SW480 (cell line): ENCODE measurements around the gene TNNC1.

Experiments used
- DNase-seq: peaks from one replicate; pipeline ENCODE4 v3.0.0-alpha.2; 2016; ENCODE audit warnings: low spot score

TNNC1 gene

DNA sequence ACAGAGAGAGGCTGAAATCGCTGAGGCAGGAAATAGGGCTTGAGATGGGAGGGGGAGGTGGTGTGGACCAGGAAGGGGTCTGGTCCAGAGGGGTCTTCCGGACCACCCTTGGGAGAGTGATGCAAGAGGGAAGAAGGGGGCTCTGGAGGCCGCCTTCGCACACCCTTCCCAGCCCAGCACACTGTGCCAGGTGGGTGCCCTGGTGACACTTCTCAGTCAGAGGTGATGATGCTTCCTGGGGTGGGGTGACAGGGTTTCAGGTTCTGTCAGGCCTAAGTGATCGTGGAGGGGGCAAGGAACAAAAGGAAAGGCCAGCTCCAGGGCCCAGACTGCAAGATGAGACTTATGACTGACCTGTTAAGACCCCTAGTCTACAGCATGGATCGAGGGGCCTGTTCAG lies 21.6 kb downstream of the TNNC1 start:
- DNase-seq = no peak

DNA sequence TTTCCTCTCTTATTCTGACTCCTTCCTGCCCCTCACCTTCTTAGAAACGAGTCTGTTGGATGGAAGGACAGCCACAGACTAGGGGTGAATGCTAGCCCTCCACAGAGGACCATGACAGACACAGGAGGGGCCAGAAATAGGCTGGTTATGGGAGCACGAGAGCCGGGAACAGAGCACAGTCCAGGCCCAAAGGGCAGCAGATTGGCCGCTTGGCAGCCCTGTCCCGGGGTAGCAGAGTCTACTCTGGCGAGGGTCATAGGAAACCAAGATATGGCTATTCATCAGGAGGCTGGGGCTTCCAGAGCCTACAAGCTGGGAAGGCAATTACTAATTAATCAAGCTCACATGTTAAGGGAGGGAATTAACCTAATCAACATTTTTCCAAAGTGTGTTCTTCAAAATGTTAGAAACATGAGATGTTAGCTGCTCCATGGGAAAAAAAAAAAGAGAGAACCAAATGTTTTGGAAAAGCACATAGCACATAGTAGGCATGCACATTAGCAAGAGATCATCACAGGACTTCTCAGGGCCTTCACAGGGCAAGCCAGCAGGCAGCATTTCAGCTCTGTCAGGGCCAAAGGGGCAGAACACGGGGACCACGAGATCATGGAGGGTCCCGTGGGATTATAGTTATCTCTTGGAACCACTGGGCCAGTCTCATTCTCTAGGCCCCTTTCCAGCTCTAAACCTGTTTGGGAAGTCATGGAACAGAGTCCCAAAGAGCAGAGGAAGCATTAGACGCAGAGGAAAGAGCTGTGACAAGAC lies 22.2 kb downstream of the TNNC1 start:
- DNase-seq = no peak

DNA sequence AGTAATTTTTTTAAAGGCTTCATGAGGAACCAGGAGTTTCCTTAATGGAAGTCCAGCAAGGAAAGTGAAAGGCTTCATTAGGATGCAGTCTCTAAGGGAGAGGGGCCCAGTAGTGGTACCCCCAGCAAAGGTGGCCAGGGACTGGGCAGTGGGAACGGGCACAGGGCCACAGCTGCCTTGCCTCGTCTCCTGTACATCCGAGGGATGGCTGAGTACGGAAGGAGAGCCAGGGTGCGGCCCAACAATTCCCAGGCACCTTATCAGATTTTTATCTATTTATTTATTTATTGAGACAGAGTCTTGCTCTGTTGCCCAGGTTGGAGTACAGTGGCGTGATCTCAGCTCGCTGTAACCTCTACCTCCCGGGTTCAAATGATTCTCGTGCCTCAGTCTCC lies 23.4 kb downstream of the TNNC1 start:
- DNase-seq = no peak

DNA sequence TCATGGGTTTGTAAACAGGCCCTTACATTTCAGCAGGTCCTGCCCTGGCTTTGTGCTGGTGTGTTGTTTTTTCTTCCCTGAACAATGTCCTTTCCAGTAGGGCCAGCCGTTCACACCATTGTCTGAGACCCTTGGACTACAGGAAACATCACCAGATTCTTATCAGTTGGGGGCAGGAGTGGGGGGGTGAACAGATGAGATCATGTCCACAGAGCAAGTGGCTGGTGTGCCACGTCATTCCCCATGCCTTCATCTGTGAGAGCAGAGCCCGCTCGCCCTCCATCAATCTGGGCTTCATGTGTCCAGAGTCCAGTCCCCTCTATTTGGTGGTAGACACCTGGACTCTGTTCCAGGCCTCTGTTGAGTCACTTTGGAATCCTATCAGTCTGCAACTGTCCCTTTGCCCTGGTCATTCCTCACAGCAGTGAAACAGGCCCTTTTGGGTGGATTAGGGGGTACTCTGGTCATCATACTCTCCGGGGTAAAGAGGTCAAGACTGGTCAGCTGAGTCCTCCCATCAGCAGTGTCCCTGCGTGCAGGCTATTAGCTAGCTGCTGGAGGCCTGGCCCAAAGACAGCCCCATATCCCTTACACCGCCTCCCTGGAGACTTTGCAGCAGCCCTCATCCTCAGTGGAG lies 23.9 kb downstream of the TNNC1 start:
- DNase-seq = no peak

DNA sequence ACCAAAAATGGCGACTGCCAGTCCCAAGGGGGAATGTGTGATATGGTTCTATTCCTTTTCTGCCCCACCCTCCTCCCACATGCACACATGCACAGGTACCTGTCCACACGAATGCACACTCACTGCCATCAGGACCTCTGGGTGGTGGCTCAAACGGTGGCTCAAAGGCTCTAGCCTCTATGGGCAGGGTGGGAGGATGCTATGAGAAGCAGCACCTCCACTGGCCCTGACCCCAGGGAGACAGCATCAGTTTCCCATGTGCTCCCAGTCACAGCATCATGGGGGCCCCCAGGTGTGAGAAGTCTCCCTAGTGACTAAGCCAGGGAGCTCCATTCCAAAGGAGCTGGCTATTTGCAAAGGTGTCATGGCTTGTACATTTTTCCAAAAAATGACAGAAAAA lies 24.8 kb downstream of the TNNC1 start:
- DNase-seq = no peak

DNA sequence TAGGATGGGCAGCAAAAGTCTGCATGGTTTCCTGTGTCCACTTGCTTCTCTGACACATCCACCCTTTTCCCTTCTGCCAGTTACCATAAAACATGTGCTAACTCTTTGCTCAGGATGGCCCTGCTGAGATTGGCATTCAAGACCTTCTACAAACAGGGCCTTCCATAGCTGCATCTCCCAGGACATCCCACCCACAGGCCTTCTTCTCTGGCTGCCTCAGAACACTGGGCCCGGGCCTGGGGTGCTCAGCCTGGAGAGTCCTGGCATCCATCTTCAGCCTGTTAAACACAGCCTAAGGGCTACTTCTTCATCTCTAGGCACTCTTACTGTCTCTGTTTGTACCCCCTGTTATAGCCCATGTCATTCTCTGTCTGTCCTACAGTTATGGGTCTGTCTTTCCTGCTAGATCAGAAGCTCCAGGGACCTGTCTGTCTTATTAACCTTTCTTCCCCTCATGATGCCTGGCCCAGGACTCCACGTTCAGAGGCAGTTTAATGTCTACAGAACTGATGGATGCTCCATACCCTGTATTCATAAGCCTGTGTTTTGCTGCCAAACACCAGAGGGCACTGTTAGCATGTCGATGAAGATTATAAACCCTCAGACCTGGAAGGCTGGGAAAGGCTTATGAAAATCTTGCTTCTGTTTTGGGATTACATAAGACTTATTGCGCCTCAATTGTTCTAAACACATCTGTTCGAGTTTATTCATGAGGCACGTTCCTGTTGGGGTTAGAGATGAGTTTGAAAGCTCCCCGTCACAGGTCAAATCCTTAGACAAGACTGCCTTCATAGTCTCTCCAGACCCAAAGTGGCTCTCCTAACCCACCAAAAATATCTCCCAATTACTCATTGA lies 25.5 kb downstream of the TNNC1 start:
- peak; percentile 67 for DNase-seq

DNA sequence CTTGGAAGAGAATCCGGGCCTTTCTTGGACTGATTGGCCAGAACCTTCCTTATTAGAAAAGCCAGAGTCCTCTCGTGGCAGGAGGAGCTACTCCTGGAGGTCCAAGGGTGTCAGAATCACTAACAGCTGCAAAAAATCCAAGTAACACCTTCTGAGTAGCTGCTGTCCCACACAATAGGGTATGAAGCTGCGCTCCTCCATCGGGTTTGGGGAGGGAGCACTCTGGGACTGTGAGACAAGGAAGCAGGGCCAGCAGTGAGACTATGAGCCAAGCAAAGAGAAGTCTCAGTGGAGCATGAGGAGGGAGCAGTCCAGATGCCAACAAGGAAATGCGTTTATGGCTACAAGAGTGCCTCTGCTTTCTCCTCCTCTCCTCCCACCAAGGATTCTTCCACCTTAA lies 30.7 kb downstream of the TNNC1 start:
- no peak for DNase-seq

DNA sequence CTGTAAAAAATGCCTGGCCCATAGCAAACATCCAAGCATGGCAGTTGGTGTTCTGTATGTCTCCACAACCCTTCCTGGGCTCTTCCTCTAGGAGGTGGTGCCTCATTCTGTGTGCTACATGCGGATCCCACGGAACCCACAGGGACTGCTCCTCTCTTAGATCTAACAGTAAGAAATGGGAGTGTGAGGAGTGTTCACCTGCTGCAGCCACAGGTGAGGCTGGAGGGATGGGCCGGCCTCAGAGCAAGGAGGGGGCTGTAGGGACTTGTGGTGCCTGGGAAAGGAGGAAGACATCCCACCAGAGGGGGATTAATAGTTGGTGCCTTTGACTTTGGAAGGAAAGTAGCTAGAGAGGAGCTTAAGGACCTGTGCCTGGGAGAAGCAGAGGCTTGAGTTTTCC lies 31.2 kb downstream of the TNNC1 start:
- no peak for DNase-seq

DNA sequence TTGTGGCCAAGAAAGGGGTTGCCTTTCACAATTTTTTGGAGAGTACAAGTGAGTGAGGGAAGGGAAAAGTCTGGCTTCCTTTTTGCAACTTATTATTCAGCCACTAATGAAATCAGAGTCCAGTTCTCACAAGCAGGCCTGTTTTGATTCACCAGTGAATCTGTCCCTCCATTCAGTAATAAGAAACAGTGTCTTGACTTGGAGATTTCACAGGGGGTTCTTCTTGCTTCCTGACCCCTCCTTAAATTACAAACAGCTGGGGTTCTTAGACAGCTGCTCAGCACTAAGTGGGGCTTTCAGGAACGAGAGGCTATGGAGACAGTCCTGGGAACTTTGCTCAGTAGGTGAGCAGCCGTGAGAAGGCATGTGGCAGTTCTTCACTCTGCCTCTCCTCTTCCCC lies 33.5 kb downstream of the TNNC1 start:
- no peak for DNase-seq

DNA sequence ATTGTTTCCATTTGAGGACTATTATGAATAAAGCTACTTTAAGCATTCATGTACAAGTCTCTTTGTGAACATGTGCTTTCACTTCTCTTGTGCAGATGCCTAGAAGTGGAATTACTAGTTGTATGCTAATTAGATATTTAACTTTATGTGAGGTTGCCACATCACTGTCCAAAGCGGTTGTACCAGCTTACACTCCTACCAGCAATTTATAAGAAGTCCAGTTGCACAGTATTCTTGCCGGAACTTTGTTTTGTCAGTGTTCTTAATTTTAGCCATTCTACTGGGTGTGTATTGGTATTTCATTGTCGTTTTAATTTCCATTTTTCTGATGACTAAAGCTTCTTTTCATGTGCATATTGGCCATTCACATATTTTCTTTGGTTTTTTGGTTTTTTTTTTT lies 38.0 kb downstream of the TNNC1 start:
- no peak for DNase-seq

DNA sequence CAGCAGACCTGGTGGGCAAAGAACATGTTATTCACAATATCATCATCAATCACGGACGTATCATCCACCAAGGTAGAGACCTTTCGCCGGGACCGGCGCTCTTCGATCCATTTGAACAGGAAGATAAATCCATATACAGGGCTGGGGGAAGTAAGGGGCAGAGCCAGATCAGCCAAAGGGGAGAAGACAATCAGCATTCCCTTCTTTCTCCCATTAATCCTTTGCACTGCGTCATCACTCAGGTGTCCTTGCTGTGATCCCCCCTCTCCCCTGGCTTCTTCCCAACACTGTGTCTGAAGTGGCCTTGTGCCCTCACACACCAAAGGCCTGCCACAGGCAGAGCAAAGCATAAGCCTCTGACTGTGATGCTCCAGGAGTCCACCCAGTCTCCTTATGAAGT lies 45.4 kb downstream of the TNNC1 start:
- DNase-seq = no peak

DNA sequence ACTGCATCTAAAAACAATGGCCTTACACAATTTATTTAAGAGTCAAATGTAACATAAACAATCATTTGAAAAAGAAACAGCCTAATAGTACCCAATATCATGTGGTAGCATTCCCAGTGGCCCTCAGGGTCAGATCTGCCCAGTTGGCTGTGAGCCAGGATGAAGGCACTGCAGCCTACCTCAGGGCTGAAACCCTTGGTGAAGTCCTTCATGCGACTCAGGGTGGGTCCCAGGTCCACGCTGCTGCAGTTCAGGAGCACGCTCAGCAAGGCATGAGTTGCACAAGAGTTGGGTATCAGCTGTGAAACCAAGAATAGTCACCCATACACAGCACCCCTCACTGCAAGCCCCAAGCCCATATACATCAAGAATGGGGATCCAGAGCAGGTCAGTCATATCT lies 46.1 kb downstream of the TNNC1 start:
- no peak for DNase-seq

DNA sequence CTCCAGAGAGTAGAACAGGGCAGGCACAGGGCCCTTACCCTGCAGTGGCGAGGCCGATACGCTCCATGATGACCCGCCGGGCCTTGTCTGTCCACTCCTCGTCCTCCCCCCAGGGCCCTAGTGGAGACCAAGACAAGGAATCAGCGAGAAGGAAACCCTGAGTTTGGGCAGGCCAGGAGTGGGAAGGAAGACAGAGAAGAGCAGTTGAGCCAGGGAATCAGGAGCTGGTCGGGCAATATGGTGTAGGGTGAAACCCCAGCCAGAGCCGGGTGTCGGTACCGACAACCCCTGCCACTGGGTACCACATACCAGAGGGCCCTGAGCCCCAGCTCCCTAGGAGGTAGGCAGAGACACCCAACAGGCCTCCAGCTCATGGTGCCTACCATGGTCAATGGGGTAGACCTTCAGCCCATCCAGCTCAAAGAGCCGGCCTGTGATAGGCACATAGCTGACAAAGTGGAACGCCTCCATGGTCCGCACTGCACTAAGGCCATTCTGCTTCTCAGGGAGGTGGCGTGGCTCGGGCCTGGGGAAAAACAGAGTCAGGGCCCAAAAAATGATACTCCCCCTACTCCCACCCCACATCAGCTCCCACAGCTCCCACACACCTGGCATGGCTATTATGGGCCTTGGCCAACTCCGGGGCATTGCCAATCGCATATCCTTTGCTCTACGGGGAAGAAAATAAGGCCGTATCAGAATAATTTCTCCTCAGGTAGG lies 46.9 kb downstream of the TNNC1 start:
- no peak for DNase-seq

DNA sequence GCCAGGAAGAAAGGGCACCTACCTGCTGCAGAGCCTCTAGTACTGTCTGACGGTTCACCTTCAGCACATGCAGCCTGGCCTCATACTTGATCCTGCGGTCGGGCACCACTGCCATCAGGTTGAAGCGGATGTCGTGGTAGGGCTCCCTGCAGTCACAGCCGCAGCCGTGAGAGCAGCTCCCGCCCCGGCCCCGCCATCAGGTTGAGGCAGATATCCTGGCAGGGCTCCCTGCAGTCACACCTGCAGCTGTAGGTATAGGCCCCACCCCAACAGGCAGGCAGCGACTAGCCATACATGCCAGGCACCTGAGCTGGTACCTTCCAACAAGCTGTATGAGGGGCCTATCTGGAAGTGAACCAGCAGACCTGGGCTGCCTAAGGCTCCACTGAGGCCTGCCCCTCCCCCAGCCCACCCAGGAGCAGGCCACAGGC lies 47.6 kb downstream of the TNNC1 start:
- no peak for DNase-seq

DNA sequence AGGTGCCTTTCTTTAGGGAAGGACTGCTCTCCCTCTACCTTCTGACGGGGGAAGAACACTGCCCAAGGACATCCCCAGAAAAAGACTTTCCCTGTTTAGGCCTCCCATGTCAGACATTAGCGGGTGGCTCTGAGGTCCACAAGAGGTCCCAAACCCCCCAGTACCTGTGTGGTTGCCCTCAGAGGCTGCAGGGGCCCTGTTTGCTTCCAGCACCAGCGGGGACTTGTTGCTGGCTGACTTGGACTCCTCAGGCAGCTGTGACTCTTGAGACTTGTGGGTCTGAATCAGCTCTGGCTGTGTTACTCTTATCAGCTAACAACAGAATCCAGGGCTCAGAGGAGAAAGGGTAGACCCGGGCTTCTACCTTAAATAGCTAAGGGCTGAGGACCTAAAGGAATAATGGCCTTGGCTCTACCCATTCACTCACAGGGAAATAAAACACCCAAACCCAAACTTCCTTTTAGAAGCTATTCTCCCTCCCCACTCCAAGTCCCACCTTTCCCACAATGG lies 48.2 kb downstream of the TNNC1 start:
- no peak for DNase-seq

DNA sequence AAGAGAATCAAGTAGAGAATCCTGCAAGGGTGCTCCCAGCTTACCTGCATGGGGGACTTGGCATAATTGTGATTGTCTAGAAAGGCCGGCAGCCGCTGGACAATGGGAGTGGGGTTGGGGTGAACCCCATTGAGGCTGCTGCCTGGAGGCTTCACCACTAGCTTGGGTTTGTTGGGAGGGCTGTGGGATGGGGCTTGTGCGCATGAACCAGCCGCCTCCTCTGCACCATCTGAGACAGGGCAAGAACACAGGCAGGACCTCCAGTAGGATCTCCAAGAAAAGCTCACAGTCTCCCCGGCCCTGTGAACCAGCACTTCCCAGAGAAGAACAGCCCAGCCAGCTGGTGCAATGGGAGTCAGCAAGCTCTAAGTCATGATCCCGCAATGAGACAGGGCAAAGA lies 48.8 kb downstream of the TNNC1 start:
- DNase-seq = no peak

DNA sequence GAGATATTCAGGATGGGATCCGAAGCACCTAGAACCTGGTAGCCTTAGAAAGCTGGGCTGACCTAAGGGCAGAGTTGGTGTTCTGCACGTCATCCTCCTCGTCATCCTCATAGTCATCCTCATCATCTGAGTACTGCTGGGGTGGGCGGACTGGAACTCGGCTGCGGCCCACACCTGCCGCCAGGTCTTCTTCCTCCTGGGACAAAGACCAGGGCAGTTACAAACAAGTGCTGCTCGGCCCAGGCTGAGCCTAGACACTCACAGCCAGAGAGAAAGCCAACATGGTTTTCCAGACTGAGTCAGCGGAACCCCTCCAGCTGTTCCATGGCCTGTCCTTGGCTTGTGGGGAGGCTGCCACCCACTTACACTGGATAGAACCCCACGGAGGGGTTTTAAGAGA lies 49.5 kb downstream of the TNNC1 start:
- no peak for DNase-seq

DNA sequence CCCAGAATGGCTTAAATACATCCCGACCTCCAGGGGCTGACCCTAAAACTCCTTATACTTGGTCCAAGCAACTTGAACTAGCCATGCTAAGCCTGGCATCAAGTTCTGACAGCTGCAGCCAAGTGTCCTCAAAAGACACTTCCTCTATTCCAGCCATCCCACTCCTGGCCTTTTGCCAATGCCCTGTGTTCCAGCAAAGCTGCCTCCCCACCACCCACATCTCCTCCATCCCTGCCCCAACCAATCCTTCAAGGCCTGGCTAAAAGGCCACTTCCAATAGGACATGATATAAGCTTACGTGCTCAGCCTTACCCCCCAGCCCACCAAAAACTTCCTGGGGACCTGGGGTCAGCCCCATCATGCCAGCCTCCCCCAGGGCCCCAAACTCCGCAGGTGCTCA lies 49.9 kb downstream of the TNNC1 start:
- no peak for DNase-seq

DNA sequence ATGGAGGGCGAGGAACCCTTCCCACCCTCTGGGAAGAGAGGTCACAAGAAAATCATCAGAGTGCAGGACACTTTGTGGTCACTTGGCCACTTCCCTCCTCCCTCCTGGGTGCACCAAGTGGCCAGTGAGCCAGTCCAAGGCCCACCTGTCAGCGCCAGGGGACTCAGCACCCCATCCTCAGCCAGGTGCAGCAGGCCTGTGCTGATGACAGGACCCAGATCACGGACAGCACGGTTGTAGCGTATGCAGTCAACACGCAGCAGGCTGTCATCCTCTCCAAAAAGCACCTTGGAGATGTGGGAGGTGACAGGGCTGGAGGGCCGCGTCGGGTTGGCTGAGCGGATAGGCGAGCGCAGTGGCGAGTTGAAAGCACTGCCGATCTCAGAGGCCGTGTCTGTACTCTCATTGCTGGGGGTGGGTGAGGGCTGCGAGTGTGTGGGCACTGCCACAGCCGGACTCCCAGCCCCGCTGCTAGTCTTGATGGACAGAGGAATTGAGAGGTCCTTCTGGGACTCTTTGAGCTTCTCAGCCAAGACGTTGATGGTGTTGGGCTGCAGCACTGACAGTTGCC lies 50.5 kb downstream of the TNNC1 start:
- no peak for DNase-seq

DNA sequence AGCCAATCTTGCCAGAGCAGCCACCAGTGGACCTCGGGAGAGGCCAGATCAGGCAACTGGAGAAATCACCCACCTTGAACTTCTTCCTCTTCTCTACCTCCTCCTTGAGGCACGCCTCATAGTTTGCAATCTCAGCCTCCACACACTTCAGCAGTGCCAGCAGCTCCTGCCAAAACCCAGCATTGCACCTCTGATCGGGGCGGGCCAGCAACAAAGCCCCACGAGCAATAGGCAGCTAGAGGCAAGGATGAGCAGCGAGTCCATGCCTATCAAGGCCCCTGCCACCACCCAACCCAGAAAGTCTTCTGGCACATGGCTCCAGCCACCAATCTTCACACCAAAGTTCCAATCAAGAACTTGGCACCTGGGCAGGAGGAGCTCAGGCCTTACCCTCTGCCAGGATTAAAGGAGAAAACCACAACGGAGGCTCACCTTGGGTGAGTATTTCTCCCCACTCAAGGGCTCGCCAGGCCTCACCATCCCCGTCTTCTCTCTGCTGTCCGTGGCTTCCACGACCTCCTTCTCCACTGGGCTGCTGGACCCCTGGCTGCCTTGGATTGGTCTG lies 51.1 kb downstream of the TNNC1 start:
- no peak for DNase-seq

DNA sequence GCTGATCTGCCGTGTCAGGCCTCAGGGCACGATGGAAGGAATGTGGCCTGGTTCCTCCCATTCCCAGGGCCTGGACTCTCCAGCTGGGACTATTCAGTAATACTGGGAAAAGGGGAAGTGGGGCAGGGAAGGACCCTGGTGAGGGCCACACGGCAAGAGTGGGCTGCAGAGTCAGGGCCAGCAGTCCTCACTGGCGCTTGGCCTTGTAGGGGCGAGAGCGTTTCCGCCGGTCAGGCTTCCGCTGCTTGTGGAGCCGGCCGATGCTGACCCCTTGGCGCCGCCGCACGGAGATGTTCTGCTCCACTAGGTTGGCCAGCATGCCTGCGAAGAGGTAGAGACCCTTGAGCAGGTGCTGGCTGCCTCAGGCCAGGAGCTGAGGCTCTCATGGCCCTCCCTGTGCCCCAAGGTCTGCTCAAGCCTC lies 51.7 kb downstream of the TNNC1 start:
- DNase-seq = no peak
